ENCODE measurements around the gene NAB2. TPM values are rescaled to one million over a fixed set of nuclear protein-coding genes. Genes with fewer than 3 reads are reported as not detected.

Gene NAB2
- polyA plus RNA-seq, 1 experiment: 50.2 TPM

- Histone ChIP-seq H3K36me3 (ENCODE audit: control insufficient read depth, insufficient read depth, low read length) (no peaks in the 10 kb centered on the region), H3K27me3 (ENCODE audit: control insufficient read depth, insufficient read depth, low read length) (peaks cover 12% of the 10 kb centered on the region), H3K4me3 (ENCODE audit: low read depth, low read length) (no peak overlapping the region)
- ChIA-PET CTCF (interaction anchor here (1.9 to 2.5 kb wide), 2 partner anchors 11 to 16 kb away, joined by 5 to 8 read pairs; no protein-coding TSS in a partner anchor), POLR2A (no interaction called here)
- TF ChIP-seq, protein P1, sequence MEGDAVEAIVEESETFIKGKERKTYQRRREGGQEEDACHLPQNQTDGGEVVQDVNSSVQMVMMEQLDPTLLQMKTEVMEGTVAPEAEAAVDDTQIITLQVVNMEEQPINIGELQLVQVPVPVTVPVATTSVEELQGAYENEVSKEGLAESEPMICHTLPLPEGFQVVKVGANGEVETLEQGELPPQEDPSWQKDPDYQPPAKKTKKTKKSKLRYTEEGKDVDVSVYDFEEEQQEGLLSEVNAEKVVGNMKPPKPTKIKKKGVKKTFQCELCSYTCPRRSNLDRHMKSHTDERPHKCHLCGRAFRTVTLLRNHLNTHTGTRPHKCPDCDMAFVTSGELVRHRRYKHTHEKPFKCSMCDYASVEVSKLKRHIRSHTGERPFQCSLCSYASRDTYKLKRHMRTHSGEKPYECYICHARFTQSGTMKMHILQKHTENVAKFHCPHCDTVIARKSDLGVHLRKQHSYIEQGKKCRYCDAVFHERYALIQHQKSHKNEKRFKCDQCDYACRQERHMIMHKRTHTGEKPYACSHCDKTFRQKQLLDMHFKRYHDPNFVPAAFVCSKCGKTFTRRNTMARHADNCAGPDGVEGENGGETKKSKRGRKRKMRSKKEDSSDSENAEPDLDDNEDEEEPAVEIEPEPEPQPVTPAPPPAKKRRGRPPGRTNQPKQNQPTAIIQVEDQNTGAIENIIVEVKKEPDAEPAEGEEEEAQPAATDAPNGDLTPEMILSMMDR (IDR thresholded peaks at IDR 0.05; ENCODE audit: insufficient read depth, low read depth, low read length): no peak
- no peak for DNase-seq (ENCODE audit: low read depth)
Observed at GRCh38 chr12:57044889-57045288, 44.0 kb upstream of the NAB2 start.

- no peak overlapping the region for H3K4me3 ChIP-seq (ENCODE audit: low read depth, low read length)
- no peaks in the 10 kb centered on the region for H3K36me3 ChIP-seq (ENCODE audit: control insufficient read depth, insufficient read depth, low read length)
- TF ChIP-seq, protein P1 (IDR thresholded peaks at IDR 0.05; ENCODE audit: insufficient read depth, low read depth, low read length): no peak
- POLR2A ChIA-PET: no interaction called here
- peaks cover 6% of the 10 kb centered on the region for H3K27me3 ChIP-seq (ENCODE audit: control insufficient read depth, insufficient read depth, low read length)
- CTCF ChIA-PET: interaction anchor here (1.4 to 2.5 kb wide), 4 partner anchors 12 to 45 kb away, joined by 4 to 8 read pairs (median 5); no protein-coding TSS in a partner anchor
- DNase-seq (ENCODE audit: low read depth): no peak
Observed at GRCh38 chr12:57046086-57046791, 42.7 kb upstream of the NAB2 start.

- DNase-seq (ENCODE audit: low read depth): no peak
- TF ChIP-seq, protein P1 (IDR thresholded peaks at IDR 0.05; ENCODE audit: insufficient read depth, low read depth, low read length): no peak
- CTCF ChIA-PET: interaction anchor here (0.6 to 6.0 kb wide), 9 partner anchors 13 to 284 kb away, joined by 3 to 37 read pairs (median 5); partner anchors contain the start of gene HSD17B6
- H3K36me3 ChIP-seq (ENCODE audit: control insufficient read depth, insufficient read depth, low read length): no peaks in the 10 kb centered on the region
- peaks cover 6% of the 10 kb centered on the region for H3K27me3 ChIP-seq (ENCODE audit: control insufficient read depth, insufficient read depth, low read length)
- POLR2A ChIA-PET: no interaction called here
- H3K4me3 ChIP-seq (ENCODE audit: low read depth, low read length): no peak overlapping the region
Observed at GRCh38 chr12:57046947-57047890, 41.7 kb upstream of the NAB2 start.

DNA sequence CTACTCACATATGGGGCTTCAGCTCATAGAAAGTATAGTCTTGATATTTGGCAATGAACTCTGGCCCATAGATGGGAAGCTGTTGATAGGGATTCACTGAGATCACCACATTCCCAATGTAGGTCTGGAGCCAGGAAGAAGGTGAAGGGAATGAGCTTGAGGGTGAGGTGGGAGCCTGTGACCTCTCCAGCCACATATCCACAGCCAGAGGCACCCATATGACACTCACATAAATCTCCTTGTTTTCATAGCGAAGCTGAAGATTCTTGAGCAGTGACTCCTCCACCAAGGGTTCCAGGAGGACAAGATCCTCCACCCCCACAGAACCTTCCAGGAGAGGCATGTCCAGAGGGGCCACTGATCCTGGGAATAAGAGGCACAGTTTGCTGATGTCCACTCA, 40.9 kb upstream of the NAB2 start:
- peak; percentile 33 for DNase-seq (ENCODE audit: low read depth)
- CTCF ChIA-PET: interaction anchor here (1.1 to 6.0 kb wide), 4 partner anchors 13 to 285 kb away, joined by 3 to 37 read pairs (median 12); partner anchors contain the start of gene HSD17B6
- Histone ChIP-seq H3K36me3 (ENCODE audit: control insufficient read depth, insufficient read depth, low read length) (no peaks in the 10 kb centered on the region), H3K27me3 (ENCODE audit: control insufficient read depth, insufficient read depth, low read length) (peaks cover 2% of the 10 kb centered on the region), H3K4me3 (ENCODE audit: low read depth, low read length) (no peak overlapping the region)
- POLR2A ChIA-PET: interaction anchor here (0.6 kb wide), 1 partner anchor 41 kb away, joined by 4 read pairs; the partner anchor contains the start of gene NAB2
- TF ChIP-seq, protein P1 (IDR thresholded peaks at IDR 0.05; ENCODE audit: insufficient read depth, low read depth, low read length): no peak

Measured in BJ (cell line).